ENCODE measurements around the gene HS3ST1. TPM values are rescaled to one million over a fixed set of nuclear protein-coding genes. Genes with fewer than 3 reads are reported as not detected.

Gene HS3ST1
- total RNA-seq, 1 donor from 2014 or later: 8.1 TPM

DNA sequence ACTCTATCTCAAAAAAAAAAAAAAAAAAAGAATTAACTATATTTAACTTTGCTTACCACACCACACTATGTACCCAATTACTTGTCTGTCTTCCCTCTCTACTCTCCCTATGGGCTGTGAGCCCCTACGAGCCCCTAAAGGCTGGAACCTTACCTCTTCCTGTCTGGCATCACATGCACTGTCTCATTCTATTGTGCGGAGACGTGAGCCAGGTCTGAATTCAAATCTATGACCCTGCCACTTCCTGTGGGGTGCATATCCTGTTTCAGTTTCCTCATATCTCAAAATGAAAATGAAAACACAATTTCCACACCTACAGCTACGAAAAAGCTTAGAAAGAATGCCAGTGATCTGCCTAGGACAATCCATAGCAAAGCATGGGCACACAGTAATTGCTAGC is 42.9 kb upstream of the HS3ST1 start:
- Histone ChIP-seq H3K9me3 (no peaks in the 10 kb centered on the region), H3K27ac (no peak overlapping the region), H3K27me3 (no peaks in the 10 kb centered on the region), H3K4me1 (no peaks in the 10 kb centered on the region), H3K36me3 (no peaks in the 10 kb centered on the region), H3K4me3 (peak overlapping the region in 1 of 2 donors; percentile 16)
- intact Hi-C loops (cut with DNase I): no loop called here
- no peak for DNase-seq (ENCODE audit: extremely low spot score in 2 of 2)
- TF ChIP-seq POLR2AphosphoS5 (IDR thresholded peaks at IDR 0.05; ENCODE audit: insufficient read depth in 1 of 2, low read depth in 1 of 2): no peak
- no peak for TF ChIP-seq POLR2A (IDR thresholded peaks at IDR 0.05)
- TF ChIP-seq CTCF (IDR thresholded peaks at IDR 0.05): no peak

DNA sequence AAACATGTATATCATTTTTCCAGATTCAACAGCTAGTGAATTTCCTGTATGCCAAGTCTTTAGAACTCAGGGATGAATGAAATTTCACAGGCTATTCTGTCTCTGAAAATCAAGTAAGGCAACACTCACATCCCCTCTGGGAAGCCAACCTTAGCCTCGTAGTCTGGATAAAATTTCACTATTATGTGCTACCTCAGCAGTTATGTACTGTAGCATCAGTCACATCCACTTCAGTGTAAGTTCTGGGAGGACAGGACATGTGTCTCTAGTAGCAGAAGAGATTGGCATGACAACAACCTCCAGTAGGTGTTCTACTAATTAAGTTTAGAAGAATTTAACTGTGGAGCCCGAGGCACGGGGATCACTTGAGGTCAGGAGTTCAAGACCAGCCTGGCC is 42.4 kb upstream of the HS3ST1 start:
- TF ChIP-seq POLR2A (IDR thresholded peaks at IDR 0.05) (no peak), CTCF (IDR thresholded peaks at IDR 0.05) (no peak), POLR2AphosphoS5 (IDR thresholded peaks at IDR 0.05; ENCODE audit: insufficient read depth in 1 of 2, low read depth in 1 of 2) (no peak)
- Histone ChIP-seq H3K27me3 (no peaks in the 10 kb centered on the region), H3K4me3 (no peak overlapping the region), H3K36me3 (no peaks in the 10 kb centered on the region), H3K9me3 (no peaks in the 10 kb centered on the region), H3K4me1 (no peaks in the 10 kb centered on the region), H3K27ac (no peak overlapping the region)
- no peak for DNase-seq (ENCODE audit: extremely low spot score in 2 of 2)
- intact Hi-C loops (cut with DNase I): no loop called here

GRCh38 chr4:11470438-11471045 is 41.8 kb upstream of the HS3ST1 start:
- H3K27me3 ChIP-seq: no peaks in the 10 kb centered on the region
- no peak overlapping the region for H3K4me3 ChIP-seq
- no peaks in the 10 kb centered on the region for H3K4me1 ChIP-seq
- no peak for TF ChIP-seq POLR2A (IDR thresholded peaks at IDR 0.05)
- TF ChIP-seq POLR2AphosphoS5 (IDR thresholded peaks at IDR 0.05; ENCODE audit: insufficient read depth in 1 of 2, low read depth in 1 of 2): no peak
- TF ChIP-seq CTCF (IDR thresholded peaks at IDR 0.05): no peak
- no peak for DNase-seq (ENCODE audit: extremely low spot score in 2 of 2)
- H3K27ac ChIP-seq: no peak overlapping the region
- intact Hi-C loops (cut with DNase I): no loop called here
- no peaks in the 10 kb centered on the region for H3K36me3 ChIP-seq
- no peaks in the 10 kb centered on the region for H3K9me3 ChIP-seq

- intact Hi-C loops (cut with DNase I): no loop called here
- Histone ChIP-seq H3K4me1 (no peaks in the 10 kb centered on the region), H3K4me3 (no peak overlapping the region), H3K27ac (no peak overlapping the region), H3K9me3 (no peaks in the 10 kb centered on the region), H3K27me3 (no peaks in the 10 kb centered on the region), H3K36me3 (no peaks in the 10 kb centered on the region)
- DNase-seq (ENCODE audit: extremely low spot score in 2 of 2): no peak
- TF ChIP-seq POLR2AphosphoS5 (IDR thresholded peaks at IDR 0.05; ENCODE audit: insufficient read depth in 1 of 2, low read depth in 1 of 2) (no peak), POLR2A (IDR thresholded peaks at IDR 0.05) (no peak), CTCF (IDR thresholded peaks at IDR 0.05) (no peak)
Measured at GRCh38 chr4:11469650-11470437, 41.1 kb upstream of the HS3ST1 start.

DNA sequence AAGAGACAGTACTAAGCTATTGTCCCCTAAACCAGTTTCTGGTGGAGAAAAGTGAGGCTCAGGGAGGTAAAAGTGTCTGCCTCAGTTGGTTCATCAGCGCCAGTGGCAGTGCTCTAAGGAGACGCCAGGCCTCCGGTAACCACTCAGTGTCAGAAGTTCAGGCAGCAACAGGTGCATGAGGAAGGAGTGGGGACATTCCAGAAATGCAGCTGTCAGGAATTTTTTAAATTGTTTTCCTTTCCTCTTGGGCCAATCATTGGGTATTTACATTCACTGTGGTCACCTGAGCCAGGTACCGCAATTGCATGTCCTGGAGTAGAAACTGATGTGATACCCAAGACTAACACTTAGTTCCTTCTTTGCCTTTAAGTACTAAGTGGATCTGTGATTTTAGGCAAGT is 40.2 kb upstream of the HS3ST1 start:
- Histone ChIP-seq H3K27me3 (no peaks in the 10 kb centered on the region), H3K4me3 (no peak overlapping the region), H3K4me1 (no peaks in the 10 kb centered on the region), H3K27ac (no peak overlapping the region), H3K36me3 (no peaks in the 10 kb centered on the region), H3K9me3 (no peaks in the 10 kb centered on the region)
- TF ChIP-seq POLR2A (IDR thresholded peaks at IDR 0.05) (no peak), CTCF (IDR thresholded peaks at IDR 0.05) (no peak), POLR2AphosphoS5 (IDR thresholded peaks at IDR 0.05; ENCODE audit: insufficient read depth in 1 of 2, low read depth in 1 of 2) (no peak)
- intact Hi-C loops (cut with DNase I): no loop called here
- no peak for DNase-seq (ENCODE audit: extremely low spot score in 2 of 2)

Data from vagina (tissue), 2 donors.